SHP77 treated with DMSO at 0.1 percent for 48 hours (cell line): ENCODE data around the gene RRP36.
"Not testable (repeated sequence)": the region's sequence is repeated elsewhere in the genome, so short reads cannot be mapped to it uniquely, and the experiment has no call there.

ENCODE experiments used
- DNase-seq: peaks from one replicate; lab custom pipeline; 2025; lab: John Stamatoyannopoulos, UW

Gene RRP36

DNA sequence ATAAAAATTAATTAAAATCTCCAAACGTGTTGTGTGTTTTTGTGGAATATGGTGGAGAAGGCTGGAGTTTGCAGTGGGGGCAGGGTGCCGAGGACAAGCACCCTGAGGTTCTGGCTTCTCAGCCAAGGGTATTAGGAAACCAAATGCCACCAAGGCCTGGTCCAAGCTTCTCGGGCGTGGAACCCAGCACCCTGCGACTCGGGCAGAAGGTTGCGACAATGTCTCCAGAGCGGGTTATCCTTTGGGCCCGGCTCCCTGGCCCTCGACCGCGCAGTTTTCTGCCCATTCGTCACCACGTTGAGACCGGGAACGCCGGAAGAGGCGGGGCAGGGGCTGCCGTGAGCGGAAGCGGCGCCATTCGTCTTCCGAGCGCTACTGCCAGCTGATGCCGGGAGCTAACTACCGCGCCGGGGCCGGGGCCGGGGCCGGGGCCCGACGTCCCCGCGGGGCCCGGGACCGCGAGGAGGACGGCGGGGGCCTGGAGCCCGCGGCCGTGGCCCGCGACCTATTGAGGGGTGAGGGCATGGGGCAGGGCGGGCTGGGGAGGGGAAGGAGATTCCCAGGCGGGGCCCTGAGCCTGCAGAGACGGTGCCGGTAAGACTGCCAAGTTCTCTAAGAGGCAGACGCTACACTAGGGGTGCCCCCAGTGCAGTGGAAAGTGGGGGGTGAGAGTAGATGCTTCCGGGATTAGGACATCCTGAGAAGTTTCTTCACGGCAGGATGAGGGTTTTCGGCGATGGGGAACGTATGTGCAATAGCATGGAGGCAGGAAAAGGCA, at the start of gene RRP36:
TSS of gene RRP36 (plus strand) at position 354 of the 778 bp plus-strand sequence. CDS start at position 386, 32 bp downstream.
- peak; percentile 67 for DNase-seq

DNA sequence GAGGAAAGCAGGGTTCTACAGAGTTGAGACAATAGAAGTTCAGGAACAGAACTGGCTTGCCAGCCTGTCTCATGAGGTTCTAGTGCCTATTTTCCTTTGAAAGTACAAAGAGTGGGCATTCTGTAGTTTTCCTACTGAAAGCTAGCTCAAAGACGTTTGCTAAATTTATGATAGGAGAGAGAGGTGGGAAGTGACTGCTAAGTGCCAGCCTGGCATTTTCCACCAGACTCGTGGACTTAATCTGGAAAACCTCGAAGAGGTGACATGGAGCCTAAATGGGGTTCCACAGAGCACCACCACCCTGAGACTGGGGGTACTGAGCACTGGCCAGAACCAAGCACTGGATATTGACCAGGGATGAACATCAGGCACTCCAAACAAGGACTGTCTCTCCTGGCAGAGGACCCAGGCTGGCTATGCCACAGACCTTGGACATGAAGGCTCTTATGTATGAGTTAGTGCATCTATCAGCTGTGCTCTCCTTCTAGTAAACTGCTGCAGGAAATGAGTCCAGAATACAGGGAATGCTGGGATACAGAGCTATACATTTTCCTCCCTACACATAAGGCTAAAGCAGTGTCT, 49.6 kb upstream of the RRP36 start:
- no peak for DNase-seq

DNA sequence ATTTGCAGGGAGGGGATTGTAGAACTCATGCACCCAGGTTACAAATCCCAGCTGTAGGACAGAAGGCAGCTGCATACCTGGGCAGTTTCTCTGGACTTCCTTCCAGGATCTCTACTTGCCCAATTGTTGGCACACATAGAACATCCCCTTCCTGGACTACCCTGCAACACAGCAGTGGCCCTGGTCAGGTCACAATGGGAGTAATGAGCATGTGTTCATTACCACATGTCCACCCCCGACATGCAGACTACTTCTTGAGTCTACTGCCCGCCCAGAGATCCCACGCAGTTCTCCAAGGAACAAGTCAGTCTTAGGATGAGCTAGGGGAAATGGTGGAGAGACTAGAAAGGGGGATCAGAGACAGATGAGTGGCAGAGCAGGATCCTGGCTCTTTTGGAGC, 47.5 kb upstream of the RRP36 start:
- DNase-seq, result no peak

DNA sequence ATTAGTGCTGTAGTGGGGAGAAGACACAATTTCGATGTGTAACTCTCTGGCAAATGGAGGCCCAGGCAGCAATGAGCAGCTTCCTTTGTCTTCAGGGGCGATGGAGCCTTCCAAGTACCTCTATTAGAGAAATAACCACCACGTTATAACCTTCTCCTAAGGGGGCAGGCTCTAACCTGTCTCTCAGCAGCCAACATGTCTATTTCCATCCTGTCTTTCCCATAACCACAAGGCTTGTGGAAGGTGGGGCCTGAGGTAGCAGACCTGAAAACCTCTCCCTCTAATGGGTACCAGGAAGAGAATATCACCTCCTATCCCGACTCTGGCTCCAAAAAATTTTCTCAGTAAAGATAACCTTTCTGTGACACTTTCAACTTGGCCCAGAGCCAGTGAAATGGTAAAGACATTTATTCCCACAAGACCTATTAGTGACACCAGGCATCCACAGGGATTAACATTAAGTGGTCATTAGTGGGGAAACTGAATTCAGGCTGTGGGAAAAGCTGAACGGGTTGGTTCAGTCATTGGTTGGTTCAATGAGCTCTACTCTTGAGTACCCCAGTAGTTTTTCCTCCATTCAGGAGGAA, 46.4 kb upstream of the RRP36 start:
- DNase-seq, result no peak

- DNase-seq, result no peak
These were observed 43.0 kb upstream of the RRP36 start for GRCh38 chr6:42978487-42978838.

- DNase-seq, result peak; percentile 70
These were observed 42.4 kb upstream of the RRP36 start, which contains the start of gene PEX6 for GRCh38 chr6:42978839-42979522. PEX6 (minus strand) TSS chr6:42979181; CDS start chr6:42979150, 31 bp downstream.

GRCh38 chr6:42979523-42980177, 41.8 kb upstream of the RRP36 start:
- no peak for DNase-seq

GRCh38 chr6:42981836-42982235, 39.6 kb upstream of the RRP36 start:
- DNase-seq, result no peak

DNA sequence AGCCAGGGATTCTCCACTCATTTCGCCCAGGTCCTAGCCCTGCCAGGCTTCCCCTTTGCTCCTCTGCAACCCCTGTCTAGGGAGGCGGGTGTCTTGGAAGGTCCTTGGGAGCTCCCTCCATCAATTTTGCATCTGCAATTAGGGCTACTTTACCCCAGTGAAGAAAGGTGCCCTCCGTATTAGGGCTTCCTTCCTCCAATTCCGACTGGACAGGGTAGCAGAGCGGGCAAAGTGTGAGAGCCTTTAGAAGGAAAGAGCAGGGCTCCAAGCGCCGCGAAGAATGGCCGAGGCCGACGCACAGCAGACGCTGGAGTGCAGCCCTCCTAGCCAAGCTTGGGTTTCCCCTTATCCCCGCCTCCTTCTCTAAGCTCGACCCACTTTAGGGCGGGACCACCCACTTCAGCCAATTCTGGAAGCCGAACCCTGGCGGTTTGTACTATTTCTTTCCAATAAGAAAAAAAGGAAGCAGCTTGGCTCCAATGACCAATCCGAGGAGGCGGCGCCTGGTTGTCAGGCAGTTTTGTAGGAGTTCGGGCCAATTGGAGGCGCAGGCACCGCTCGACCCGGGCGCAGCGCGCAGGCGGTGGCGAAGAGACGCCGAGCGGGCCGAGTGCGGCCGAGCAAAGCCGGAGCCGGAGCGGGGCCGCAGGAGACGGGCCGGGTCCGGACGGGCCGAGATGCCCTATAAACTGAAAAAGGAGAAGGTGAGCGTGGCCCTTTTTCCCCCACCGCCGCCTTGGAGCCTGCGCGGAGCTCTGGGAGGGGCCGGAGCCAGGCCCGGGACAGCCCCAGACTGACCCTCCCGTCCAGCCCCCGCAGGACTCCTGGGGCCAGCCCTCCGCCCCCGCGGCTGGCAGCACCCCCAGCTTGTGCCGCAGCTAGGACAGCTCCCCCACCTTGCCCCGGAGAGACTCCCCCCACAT, 37.2 kb upstream of the RRP36 start, which contains the start of gene PPP2R5D:
TSS of gene PPP2R5D (plus strand) at position 570 of the 923 bp plus-strand sequence. CDS start at position 678, 108 bp downstream.
- peak; percentile 100 for DNase-seq

DNA sequence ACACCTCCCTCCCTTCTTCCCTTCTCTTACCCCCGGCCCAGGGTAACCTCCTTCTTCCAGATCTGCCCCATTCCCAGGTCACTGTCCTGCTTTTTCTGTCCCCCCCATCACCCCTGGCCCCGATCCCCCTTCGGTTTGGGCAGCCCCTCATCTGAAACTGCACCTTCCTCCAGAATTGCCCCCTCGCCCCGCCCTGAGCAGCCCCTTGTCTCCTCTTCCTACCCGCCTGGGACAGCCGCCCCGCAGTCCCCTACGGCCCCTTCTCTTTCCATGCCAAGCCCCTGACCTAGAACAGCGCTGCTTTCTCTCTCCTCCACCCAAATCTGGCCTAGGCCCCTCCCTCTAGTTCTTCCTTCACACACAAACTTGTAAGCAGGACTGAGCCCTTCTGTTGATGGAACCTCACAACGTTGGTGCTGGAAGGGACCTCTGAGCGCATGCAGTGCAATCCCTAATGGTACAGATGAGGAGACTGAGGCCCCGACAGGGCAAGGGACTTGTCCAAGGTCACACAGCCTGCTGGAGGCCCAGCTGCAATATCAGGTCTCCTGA, 36.4 kb upstream of the RRP36 start:
- no peak for DNase-seq

DNA sequence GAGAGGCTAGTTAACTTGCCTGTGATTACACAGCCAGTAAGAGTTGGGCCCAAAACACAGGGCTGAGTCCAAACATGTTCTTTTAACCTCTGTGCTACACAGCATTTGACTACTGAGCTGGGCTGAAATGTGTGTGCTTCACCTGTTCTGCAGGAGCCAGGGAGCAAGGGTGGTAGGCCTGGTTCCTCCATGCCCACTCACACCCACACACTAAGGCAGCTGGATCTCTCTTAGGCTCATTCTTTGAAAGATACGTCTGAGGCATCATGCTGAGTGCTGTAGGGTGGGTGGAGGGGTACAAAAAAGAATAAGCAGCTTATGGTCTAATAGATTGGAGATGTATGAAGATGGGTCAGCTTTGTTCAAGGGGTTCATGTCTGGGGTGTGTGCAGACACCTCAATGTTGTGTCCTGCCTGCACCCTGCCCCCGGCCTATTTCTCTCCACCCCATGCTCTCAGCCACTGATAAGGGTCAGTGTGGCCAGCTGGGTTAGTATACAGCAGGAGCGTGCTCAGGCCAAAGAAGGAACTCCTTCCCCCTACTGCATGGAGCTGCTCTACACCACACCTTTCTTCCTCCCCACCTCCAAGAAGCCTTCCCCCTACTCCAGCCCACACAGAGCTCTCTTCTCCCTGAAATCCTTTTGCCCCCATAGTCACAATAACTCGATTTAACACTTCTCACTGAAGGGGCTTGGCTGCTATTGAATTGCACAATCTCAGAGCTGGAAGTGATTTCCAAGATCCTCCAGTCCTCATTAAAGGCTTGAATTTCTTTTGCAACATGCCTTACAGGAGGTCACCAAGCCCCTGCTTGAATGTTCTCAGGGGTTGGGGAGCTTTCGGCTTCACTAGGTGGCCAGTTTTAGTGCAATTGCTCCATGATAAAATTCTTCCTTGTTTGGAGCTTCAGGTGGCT, 33.6 kb upstream of the RRP36 start:
- no peak for DNase-seq

DNA sequence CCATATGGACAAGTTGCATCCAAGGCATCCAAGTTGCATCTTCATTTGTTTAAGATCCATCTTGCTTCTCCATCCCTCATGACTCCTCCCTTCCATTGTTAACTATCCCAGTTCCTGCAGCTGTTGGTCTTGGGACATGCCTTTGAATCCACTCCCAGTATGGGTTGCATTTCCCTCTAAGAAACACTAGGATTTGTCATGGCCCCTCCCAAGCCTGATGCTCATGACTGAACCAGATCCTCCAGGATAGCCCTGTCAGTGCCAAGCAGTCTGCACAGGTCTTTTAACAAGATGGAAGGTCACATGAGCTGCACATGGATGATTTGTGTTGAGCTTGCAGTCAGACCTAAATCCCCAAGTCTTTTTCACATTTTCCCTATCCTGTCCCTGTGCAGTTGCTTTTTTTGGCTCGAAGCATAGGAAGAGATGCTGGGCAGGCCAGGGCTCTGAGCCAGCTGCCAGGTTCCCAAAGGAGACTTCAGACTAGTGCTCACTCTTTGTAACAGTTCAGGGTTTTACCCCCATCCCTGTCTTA, 32.9 kb upstream of the RRP36 start:
- no peak for DNase-seq

DNA sequence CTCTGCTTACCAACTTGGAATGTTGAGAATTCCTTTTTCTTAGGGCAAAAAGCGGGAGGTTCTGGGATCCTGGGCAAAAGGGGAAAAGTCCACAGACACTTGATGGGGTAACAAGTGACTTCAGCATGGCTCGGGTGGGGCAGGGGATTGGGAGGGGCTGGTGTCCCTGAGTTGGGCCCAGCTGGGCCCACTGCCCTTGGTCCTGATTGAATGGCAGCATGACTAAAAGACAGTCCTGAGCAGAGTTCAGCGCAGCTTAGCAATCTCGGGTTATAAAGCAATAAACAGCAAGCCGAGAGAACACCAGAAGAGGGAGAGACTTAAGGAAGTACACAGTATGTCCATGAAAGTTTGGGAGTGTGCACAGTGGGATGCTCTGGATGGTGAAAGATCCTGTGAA, 31.5 kb upstream of the RRP36 start:
- no peak for DNase-seq

DNA sequence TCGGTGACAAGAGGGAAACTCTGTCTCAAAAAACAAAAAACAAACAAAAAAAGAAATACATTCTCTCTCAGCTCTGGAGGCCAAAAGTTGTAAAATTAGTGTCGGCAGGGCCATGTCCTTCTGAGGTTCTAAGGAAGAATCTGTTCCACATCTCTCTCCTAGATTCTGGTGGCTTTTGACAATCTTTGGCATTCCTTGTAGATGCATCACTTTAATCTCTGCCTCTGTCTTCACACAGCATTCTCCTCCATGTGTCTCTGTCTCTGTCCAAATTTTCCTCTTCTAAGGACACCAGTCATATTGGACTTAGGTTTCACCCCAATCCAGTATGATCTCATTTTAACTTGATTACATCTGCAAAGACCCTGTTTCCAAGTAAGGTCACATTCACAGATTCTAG, 28.0 kb upstream of the RRP36 start:
- DNase-seq, result no peak

- DNase-seq, result no peak
These were observed 24.9 kb upstream of the RRP36 start for GRCh38 chr6:42996513-42996912.

DNA sequence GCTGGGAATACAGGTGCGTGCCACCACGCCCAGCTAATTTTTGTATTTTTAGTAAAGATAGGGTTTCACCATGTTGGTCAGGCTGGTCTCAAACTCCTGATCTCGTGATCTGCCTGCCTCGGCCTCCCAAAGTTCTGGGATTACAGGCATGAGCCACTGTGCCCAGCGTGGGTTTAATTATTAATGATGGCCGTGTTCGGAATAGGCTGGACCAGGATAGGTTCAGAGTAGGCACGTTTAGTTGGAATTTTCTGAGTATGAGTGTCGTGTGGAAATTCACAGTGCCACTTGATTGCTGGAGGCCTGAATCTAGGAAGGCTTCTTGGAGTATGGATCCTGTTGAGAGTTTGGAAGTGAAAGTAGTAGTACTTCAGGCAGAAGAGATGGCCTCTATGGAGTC, 23.2 kb upstream of the RRP36 start:
- DNase-seq, result not testable (repeated sequence)

- DNase-seq, result no peak
These were observed 19.6 kb upstream of the RRP36 start for GRCh38 chr6:43001843-43002242.

DNA sequence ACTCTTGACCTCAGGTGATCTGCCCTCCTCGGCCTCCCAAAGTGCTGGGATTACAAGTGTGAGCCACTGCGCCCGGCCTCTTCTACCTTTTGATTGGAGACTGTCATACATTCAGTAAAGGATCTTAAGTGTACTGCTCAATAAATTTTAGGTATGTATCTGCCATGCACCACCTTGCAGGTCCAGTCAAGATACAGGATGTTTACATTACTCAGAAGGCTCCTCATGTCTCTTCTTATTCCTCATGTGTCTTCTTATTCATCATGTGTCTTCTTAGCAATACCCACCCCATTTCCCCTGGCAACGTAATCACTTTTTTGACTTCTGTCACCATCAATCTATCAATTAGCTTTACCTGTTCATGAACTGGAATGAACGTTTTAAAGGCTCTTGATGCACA, 15.6 kb upstream of the RRP36 start:
- DNase-seq, result no peak

DNA sequence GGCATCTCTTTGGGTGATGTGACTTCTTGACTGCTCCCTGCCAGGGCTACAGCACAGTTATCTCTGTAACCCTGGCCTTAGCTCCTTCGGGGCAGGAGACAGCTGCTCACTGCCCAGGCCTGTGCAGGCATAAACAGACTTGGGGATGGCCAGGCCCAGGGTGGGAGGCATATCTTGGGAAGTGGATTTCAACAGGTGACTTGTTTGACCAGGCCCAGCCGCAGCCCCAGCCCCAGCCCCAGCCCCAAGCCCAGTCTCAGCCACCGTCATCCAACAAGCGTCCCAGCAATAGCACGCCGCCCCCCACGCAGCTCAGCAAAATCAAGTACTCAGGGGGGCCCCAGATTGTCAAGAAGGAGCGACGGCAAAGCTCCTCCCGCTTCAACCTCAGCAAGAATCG, 15.2 kb upstream of the RRP36 start:
- DNase-seq, result no peak
